PC-3 (cell line): ENCODE results near the gene ERP27. TPM values are rescaled to one million over a fixed set of nuclear protein-coding genes. Genes with fewer than 3 reads are reported as not detected.

ENCODE experiments used
- ATAC-seq: fragments of 200-7000 bp; cut with Tn5 transposase; 2 replicates; pipeline ENCODE4 v1.9.1; 2020; ENCODE audit warnings: mild to moderate bottlenecking, moderate library complexity
- BruUV-seq: library from RNA; stranded (reverse); fragments of 400-500 nt; replicated peaks from 2 replicates; lab custom pipeline; 2021; lab: Mats Ljungman, UMichigan
- CTCF ChIA-PET: fragments of 300-600 bp; sonication (Branson Sonifier 250); formaldehyde crosslinking; loops from one replicate; lab custom pipeline; 2022; ENCODE audit warnings: antibody characterized with exemption; lab: Charles Lee
- POLR2A ChIA-PET: fragments of 300-600 bp; sonication (Branson Sonifier 250); formaldehyde crosslinking; loops from one replicate; lab custom pipeline; 2022; ENCODE audit warnings: antibody characterized with exemption; ENCODE audit not compliant: unreplicated experiment; lab: Charles Lee
- DNase-seq: peaks from one replicate; pipeline ENCODE4 v3.0.0-alpha.2; 2015
- H2AFZ ChIP-seq: fragments of 300-600 bp; sonication (generic); 2 replicates; pipeline ENCODE4 v1.6.0; 2016; ENCODE audit warnings: antibody characterized with exemption, low read length
- H3F3A ChIP-seq: fragments of 300-600 bp; sonication (generic); one replicate; pipeline ENCODE4 v1.6.0; 2017; ENCODE audit warnings: antibody characterized with exemption, low read length, control low read depth, mild to moderate bottlenecking; ENCODE audit not compliant: unreplicated experiment
- H3K27ac ChIP-seq: fragments of 300-600 bp; sonication (generic); 2 replicates; pipeline ENCODE4 v1.5.1; 2016; ENCODE audit warnings: mild to moderate bottlenecking, low read length
- H3K27me3 ChIP-seq: fragments of 300-600 bp; sonication (generic); 2 replicates; pipeline ENCODE4 v1.6.1; 2016; ENCODE audit warnings: low read length, mixed read lengths
- H3K36me3 ChIP-seq: fragments of 300-600 bp; sonication (generic); 2 replicates; pipeline ENCODE4 v1.6.1; 2016; ENCODE audit warnings: low read depth, mixed run types, low read length, mixed read lengths
- H3K4me1 ChIP-seq: fragments of 300-600 bp; sonication (generic); 2 replicates; pipeline ENCODE4 v1.5.1; 2016; ENCODE audit warnings: low read length; ENCODE audit not compliant: insufficient read depth
- H3K4me2 ChIP-seq: fragments of 300-600 bp; sonication (generic); 2 replicates; pipeline ENCODE4 v1.6.0; 2016; ENCODE audit warnings: low read length
- H3K4me3 ChIP-seq: fragments of 300-600 bp; sonication (generic); 2 replicates; pipeline ENCODE4 v1.5.1; 2016; ENCODE audit warnings: mild to moderate bottlenecking, low read length, mixed read lengths
- H3K79me2 ChIP-seq: fragments of 300-600 bp; sonication (generic); 2 replicates; pipeline ENCODE4 v1.6.1; 2017; ENCODE audit warnings: low read length, mixed read lengths
- H3K9ac ChIP-seq: fragments of 300-600 bp; sonication (generic); 2 replicates; pipeline ENCODE4 v1.6.0; 2016; ENCODE audit warnings: mild to moderate bottlenecking, low read length
- H3K9me2 ChIP-seq: fragments of 300-600 bp; sonication (generic); replicated peaks from 2 replicates; pipeline ENCODE4 v1.6.1; 2016; ENCODE audit warnings: mixed run types, low read length, mixed read lengths
- H3K9me3 ChIP-seq: fragments of 300-600 bp; sonication (generic); 2 replicates; pipeline ENCODE4 v1.6.1; 2016; ENCODE audit warnings: low read length, mixed read lengths
- H4K20me1 ChIP-seq: fragments of 300-600 bp; sonication (generic); 2 replicates; pipeline ENCODE4 v1.6.1; 2016; ENCODE audit warnings: low read length, mixed read lengths
- EZH2 ChIP-seq: fragments of 300-600 bp; sonication (generic); IDR thresholded peaks from one replicate; pipeline ENCODE4 v1.6.1; 2017; ENCODE audit warnings: antibody characterized with exemption, mild to moderate bottlenecking, low read length; ENCODE audit not compliant: unreplicated experiment
- EZH2phosphoT487 ChIP-seq: fragments of 300-600 bp; sonication (generic); IDR thresholded peaks from 2 replicates; pipeline ENCODE4 v1.6.1; 2018; ENCODE audit warnings: mild to moderate bottlenecking, antibody characterized with exemption, low read length, borderline replicate concordance
- intact Hi-C: fragments of 100-400 bp; cut with micrococcal nuclease; formaldehyde crosslinking; loops from 2 replicates; pipeline ENCODE4 v1.9.0; 2023
- total RNA-seq: library from RNA; depleted of rRNA; stranded (reverse); fragments of >200 nt; gene quantifications from 2 replicates; pipeline ENCODE4 v1.2.3, GENCODE V29; 2014
- TF ChIP-seq, protein P1 (sequence below): fragments of 300-600 bp; sonication (generic); conservative IDR thresholded peaks from 2 replicates; pipeline ENCODE4 v1.5.1; 2017; ENCODE audit warnings: antibody characterized with exemption, low read depth, mild to moderate bottlenecking, low read length

ERP27 gene
- total RNA-seq, 1 experiment from 2014 or later, result not detected

DNA sequence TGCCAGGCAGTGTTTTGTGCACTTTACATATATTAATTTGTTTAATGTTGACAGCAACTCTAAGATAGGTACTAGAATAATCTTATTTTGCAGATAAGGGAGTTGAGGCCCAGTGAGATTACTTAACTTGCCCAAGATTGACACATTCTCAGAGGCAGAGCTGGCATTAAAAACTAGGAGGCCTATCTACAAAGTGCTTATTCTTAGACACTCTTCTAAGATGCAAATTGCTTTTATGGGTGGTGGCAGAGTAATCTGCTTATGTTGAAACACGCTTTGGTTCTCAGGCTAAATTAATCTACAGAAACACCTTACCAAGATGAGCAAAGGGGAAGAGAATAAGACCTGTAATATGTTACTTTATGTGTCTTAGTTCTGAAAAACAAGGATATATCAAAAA lies 59.8 kb downstream of the ERP27 start:
- Histone ChIP-seq H3K9me2 (no peaks in the 10 kb centered on the region), H4K20me1 (no peaks in the 10 kb centered on the region), H2AFZ (no peak overlapping the region), H3F3A (no peaks in the 10 kb centered on the region), H3K27me3 (no peaks in the 10 kb centered on the region), H3K4me3 (no peak overlapping the region), H3K36me3 (no peaks in the 10 kb centered on the region), H3K4me2 (no peak overlapping the region), H3K79me2 (no peaks in the 10 kb centered on the region), H3K4me1 (no peaks in the 10 kb centered on the region), H3K27ac (no peak overlapping the region), H3K9me3 (no peaks in the 10 kb centered on the region), H3K9ac (no peak overlapping the region)
- POLR2A ChIA-PET, result no interaction called here
- TF ChIP-seq EZH2 (no peak), EZH2phosphoT487 (no peak)
- TF ChIP-seq, protein P1, sequence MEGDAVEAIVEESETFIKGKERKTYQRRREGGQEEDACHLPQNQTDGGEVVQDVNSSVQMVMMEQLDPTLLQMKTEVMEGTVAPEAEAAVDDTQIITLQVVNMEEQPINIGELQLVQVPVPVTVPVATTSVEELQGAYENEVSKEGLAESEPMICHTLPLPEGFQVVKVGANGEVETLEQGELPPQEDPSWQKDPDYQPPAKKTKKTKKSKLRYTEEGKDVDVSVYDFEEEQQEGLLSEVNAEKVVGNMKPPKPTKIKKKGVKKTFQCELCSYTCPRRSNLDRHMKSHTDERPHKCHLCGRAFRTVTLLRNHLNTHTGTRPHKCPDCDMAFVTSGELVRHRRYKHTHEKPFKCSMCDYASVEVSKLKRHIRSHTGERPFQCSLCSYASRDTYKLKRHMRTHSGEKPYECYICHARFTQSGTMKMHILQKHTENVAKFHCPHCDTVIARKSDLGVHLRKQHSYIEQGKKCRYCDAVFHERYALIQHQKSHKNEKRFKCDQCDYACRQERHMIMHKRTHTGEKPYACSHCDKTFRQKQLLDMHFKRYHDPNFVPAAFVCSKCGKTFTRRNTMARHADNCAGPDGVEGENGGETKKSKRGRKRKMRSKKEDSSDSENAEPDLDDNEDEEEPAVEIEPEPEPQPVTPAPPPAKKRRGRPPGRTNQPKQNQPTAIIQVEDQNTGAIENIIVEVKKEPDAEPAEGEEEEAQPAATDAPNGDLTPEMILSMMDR, result no peak
- no peak for ATAC-seq
- CTCF ChIA-PET, result no interaction called here
- no TSS peak for BruUV-seq
- no peak for DNase-seq
- intact Hi-C loops, result no loop called here

DNA sequence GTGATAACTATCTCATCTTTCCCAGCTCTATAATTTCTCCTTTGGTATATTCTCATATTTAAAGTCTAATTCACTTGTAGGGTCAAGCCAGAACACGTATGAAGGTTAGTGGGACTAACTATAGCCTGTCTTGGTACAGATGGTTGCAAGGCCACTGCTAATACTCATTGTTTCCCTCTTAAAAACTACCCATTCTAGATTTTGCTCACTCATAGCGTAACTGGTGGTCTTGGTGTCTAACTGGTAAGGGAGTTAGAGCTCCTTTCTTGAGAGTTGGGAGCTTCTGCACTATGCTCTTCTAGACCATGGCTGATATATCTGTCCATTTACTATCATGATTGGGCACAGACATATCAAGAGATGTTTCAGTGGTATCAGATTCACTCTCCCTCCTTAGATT lies 61.5 kb downstream of the ERP27 start:
- H3K79me2 ChIP-seq, result no peaks in the 10 kb centered on the region
- no peaks in the 10 kb centered on the region for H3K9me2 ChIP-seq
- ChIA-PET POLR2A (no interaction called here), CTCF (no interaction called here)
- H3K9me3 ChIP-seq, result no peaks in the 10 kb centered on the region
- no peak overlapping the region for H3K9ac ChIP-seq
- intact Hi-C loops, result no loop called here
- BruUV-seq, result no TSS peak
- no peak overlapping the region for H3K4me2 ChIP-seq
- no peaks in the 10 kb centered on the region for H3K36me3 ChIP-seq
- H4K20me1 ChIP-seq, result no peaks in the 10 kb centered on the region
- H2AFZ ChIP-seq, result no peak overlapping the region
- ATAC-seq (no peak), DNase-seq (no peak)
- no peaks in the 10 kb centered on the region for H3K4me1 ChIP-seq
- TF ChIP-seq, protein P1, result no peak
- TF ChIP-seq EZH2, result no peak
- TF ChIP-seq EZH2phosphoT487, result no peak
- H3F3A ChIP-seq, result no peaks in the 10 kb centered on the region
- H3K4me3 ChIP-seq, result no peak overlapping the region
- H3K27me3 ChIP-seq, result no peaks in the 10 kb centered on the region
- no peak overlapping the region for H3K27ac ChIP-seq

DNA sequence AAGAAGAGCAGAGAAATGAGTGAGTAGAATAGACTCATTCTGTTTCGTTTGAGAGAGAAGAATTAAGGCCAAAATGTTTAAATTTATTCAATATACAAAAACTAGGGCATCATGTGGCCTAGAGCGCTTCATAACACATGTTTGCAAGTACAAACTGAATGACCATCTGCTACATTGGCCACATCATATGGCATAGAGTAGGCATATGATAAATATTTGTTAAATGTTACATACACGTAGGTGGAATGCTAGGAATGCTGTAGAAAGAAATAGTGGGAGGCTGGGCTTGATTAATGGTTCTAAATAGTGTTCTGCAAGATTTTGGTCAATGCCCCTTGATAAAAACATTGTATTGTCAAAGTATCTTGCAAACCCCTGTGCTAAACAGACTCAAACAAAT lies 63.5 kb downstream of the ERP27 start:
- no TSS peak for BruUV-seq
- Histone ChIP-seq H3K4me3 (no peak overlapping the region), H3K27me3 (no peaks in the 10 kb centered on the region), H3K4me2 (no peak overlapping the region), H2AFZ (no peak overlapping the region), H3K9me2 (no peaks in the 10 kb centered on the region), H3K27ac (no peak overlapping the region), H3K36me3 (no peaks in the 10 kb centered on the region), H3K9ac (no peak overlapping the region), H3K79me2 (no peaks in the 10 kb centered on the region), H3F3A (no peaks in the 10 kb centered on the region), H3K9me3 (no peaks in the 10 kb centered on the region), H3K4me1 (no peaks in the 10 kb centered on the region), H4K20me1 (no peaks in the 10 kb centered on the region)
- intact Hi-C loops, result no loop called here
- ATAC-seq (no peak), DNase-seq (peak; percentile 23)
- TF ChIP-seq, protein P1, result no peak
- TF ChIP-seq EZH2phosphoT487 (no peak), EZH2 (no peak)
- ChIA-PET POLR2A (no interaction called here), CTCF (no interaction called here)
